Activated T-helper 1 cell treated with anti-CD3 and anti-CD28 coated beads, Interleukin-12 subunit alpha, Interleukin-12 subunit beta, Interleukin-2, Interleukin-4 antibody, amounts not matched to agents 30 ng/mL and 10 ng/mL and 1 ng/mL, durations not matched to agents 14 hours and 24 hours and 36 hours (primary cell): ENCODE measurements around the gene TOP2A. TPM values are rescaled to one million over a fixed set of nuclear protein-coding genes. Genes with fewer than 3 reads are reported as not detected.
A peak's percentile ranks its signal among the peaks of the same experiment; 100 is the strongest.
"Not testable (repeated sequence)": the region's sequence is repeated elsewhere in the genome, so short reads cannot be mapped to it uniquely, and the experiment has no call there.

ENCODE experiments used
- DNase-seq: peaks from one replicate; pipeline ENCODE4 v3.0.0; 2021; ENCODE audit warnings: low spot score
- H3K27ac Mint-ChIP-seq: one replicate; pipeline ENCODE4 v1.8.0; 2021; ENCODE audit warnings: mild to moderate bottlenecking, mixed read lengths
- H3K27me3 Mint-ChIP-seq: one replicate; pipeline ENCODE4 v1.8.0; 2022; ENCODE audit warnings: mild to moderate bottlenecking, moderate library complexity, mixed read lengths; ENCODE audit not compliant: insufficient read depth
- H3K36me3 Mint-ChIP-seq: one replicate; pipeline ENCODE4 v1.8.0; 2021; ENCODE audit warnings: low read depth, mixed read lengths
- H3K4me1 Mint-ChIP-seq: one replicate; pipeline ENCODE4 v1.8.0; 2021; ENCODE audit warnings: low read depth, mixed read lengths
- H3K4me3 Mint-ChIP-seq: one replicate; pipeline ENCODE4 v1.8.0; 2021; ENCODE audit warnings: mild to moderate bottlenecking, moderate library complexity, mixed read lengths
- H3K9me3 Mint-ChIP-seq: one replicate; pipeline ENCODE4 v1.8.0; 2021; ENCODE audit warnings: mixed read lengths
- intact Hi-C: fragments of 100-400 bp; cut with micrococcal nuclease; formaldehyde crosslinking; loops from one replicate; pipeline ENCODE4 v1.15.1; 2024
- total RNA-seq: library from RNA; stranded (reverse); gene quantifications from 2 replicates; pipeline ENCODE4 v1.2.3, GENCODE V29; 2022

TOP2A gene
- total RNA-seq, 1 donor from 2014 or later, result 161 TPM

DNA sequence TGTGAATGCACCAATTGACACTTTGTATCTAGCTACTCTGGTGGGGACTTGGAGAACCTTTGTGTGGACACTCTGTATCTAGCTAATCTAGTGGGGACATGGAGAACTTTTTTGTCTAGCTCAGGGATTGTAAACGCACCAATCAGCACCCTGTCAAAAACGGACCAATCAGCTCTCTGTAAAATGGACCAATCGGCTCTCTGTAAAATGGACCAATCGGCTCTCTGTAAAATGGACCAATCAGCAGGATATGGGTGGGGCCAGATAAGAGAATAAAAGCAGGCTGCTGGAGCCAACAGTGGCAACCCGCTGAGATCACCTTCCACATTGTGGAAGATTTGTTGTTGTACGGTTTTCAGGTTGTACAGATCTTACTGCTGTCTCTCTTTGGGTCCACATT lies 41.2 kb downstream of the TOP2A start:
- intact Hi-C loops, H3K36me3 Mint-ChIP-seq, DNase-seq, H3K4me3 Mint-ChIP-seq, H3K27me3 Mint-ChIP-seq, H3K9me3 Mint-ChIP-seq: not testable (repeated sequence)
- H3K27ac Mint-ChIP-seq, result peak overlapping the region; percentile 50
- peaks cover 27% of the 10 kb centered on the region for H3K4me1 Mint-ChIP-seq

DNA sequence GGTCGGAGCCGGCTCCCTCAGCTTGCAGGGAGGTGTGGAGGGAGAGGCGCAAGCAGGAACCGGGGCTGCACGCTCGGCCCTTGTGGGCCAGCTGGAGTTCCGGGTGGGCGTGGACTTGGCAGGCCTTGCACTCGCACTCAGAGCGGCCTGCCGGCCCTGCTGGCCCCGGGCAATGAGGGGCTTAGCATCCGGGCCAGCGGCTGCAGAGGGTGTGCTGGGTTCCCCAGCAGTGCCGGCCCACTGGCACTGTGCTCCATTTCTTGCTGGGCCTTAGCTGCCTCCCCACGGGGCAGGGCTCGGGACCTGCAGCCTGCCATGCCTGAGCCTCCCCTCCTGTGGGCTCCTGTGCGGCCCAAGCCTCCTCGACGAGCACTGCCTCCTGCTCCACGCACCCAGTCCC lies 41.9 kb downstream of the TOP2A start:
- H3K27me3 Mint-ChIP-seq, H3K36me3 Mint-ChIP-seq, intact Hi-C loops, H3K4me3 Mint-ChIP-seq, DNase-seq, H3K27ac Mint-ChIP-seq, H3K9me3 Mint-ChIP-seq: not testable (repeated sequence)
- peaks cover 33% of the 10 kb centered on the region for H3K4me1 Mint-ChIP-seq

DNA sequence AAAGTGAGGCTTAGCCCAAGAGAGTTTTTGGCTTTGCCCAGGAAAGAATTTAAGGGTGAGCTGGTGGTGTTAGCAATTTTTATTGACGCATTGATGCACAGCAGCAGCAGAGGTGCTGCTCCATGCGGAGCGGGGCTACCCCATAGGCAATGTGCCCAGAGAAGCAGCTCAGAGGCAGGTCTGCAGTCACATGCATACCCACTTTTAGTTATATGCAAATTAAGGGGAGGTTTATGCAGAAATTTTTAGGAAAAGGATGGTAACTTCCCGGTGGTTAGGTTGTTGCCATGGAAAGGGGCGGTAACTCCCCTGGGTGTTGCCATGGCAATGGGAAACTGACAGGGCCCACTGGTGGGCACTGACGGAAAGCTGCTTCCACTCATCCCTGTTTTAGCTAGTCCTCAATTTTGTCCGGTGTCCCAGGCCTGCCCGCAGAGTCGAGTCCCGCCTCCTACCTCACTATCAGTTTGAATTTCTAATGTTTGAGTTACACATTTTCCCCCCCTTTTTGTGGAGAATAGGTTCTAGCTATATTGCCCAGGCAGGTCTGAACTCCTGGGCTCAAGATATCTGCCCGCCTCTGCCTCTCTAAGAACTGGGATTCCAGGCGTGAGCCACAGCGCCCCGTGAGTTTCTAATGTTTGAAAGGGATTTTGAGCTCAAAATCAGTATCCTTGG lies 42.7 kb downstream of the TOP2A start:
- Mint-ChIP-seq H3K27ac (no peak overlapping the region), H3K9me3 (no peaks in the 10 kb centered on the region), H3K4me3 (no peak overlapping the region), H3K27me3 (no peaks in the 10 kb centered on the region), H3K36me3 (no peaks in the 10 kb centered on the region), H3K4me1 (peaks cover 33% of the 10 kb centered on the region)
- DNase-seq, result no peak
- intact Hi-C loops, result no loop called here

- Mint-ChIP-seq H3K4me1 (peaks cover 33% of the 10 kb centered on the region), H3K27me3 (no peaks in the 10 kb centered on the region), H3K4me3 (no peak overlapping the region), H3K36me3 (no peaks in the 10 kb centered on the region), H3K9me3 (no peaks in the 10 kb centered on the region), H3K27ac (no peak overlapping the region)
- intact Hi-C loops, result no loop called here
- no peak for DNase-seq
These were observed 43.7 kb downstream of the TOP2A start for GRCh38 chr17:40373999-40374398.

DNA sequence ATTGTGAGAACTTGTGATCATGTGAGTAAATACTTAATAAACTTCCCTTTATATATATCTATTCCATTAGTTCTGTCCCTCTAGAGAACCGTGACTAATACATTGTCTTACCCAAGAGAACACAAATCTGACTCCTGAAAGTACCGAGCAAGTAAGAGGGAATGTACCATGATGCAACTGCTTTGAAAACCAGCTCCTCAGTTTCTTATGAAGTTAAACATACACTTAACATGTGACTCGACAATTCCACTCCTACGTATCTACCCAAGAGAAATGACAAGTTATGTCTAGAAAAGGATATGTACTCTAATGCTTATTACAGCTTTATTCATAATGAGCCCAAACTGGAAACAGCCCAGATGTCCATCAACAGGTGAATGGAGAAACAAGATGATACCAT lies 44.4 kb downstream of the TOP2A start:
- H3K27ac Mint-ChIP-seq, result peak overlapping the region; percentile 6
- H3K4me1 Mint-ChIP-seq, result peaks cover 33% of the 10 kb centered on the region
- no peaks in the 10 kb centered on the region for H3K36me3 Mint-ChIP-seq
- no peak overlapping the region for H3K4me3 Mint-ChIP-seq
- intact Hi-C loops, result no loop called here
- no peaks in the 10 kb centered on the region for H3K9me3 Mint-ChIP-seq
- H3K27me3 Mint-ChIP-seq, result no peaks in the 10 kb centered on the region
- DNase-seq, result no peak

DNA sequence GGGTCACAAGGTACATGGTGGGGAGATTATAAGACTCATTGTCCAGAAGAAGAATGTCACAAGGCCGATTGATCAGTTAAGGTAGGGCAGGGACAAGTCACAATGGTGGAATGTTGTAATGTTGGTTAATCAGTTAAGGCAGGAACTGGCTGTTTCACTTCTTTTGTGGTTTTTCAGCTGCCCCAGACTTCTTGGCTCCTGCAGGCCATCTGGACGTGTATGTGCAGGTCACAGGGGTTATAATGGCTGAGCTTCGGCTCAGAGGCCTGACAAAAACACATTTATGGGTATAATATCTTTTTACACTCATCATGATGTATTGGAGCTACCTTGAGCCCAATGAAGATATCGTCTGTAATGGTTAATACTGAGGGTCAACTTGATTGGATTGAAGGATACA lies 45.1 kb downstream of the TOP2A start:
- intact Hi-C loops, H3K9me3 Mint-ChIP-seq, H3K4me3 Mint-ChIP-seq, H3K27me3 Mint-ChIP-seq, H3K27ac Mint-ChIP-seq, H3K36me3 Mint-ChIP-seq, DNase-seq: not testable (repeated sequence)
- peaks cover 33% of the 10 kb centered on the region for H3K4me1 Mint-ChIP-seq

GRCh38 chr17:40372031-40372430 lies 45.7 kb downstream of the TOP2A start:
- H3K36me3 Mint-ChIP-seq, result no peaks in the 10 kb centered on the region
- intact Hi-C loops, result no loop called here
- no peak for DNase-seq

DNA sequence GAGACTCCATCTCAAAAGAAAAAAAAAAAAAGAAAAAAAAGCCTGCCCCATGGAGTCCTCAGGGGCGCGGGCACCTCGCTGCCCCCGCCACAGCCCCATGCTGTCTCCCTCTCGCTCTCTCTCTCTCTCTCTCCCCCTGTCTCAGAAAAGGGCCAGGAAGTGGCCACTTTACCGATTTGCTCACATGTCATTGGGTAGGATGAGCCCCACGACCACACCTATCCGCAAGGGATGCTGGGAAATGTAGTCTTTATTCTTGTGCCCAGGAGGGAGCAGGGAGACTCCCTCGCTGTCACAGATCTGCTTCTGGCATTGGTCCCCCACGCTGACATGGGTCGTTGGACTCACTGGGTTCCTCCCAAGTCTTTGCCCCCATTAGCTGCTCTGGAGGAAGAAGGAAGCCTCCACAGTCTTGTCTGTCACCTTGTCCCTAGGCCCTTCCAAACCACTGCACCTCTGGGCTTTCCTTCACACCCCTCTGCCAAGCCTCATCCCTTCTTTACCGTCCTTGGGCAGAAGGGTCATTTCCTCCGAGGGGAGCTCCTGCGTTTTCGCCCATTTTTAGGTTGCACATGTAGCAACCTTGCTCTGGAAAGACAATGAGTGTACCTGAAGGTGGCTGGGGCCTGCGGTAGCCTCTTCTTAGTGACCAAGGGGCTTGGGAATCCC lies 46.3 kb downstream of the TOP2A start:
- Mint-ChIP-seq H3K4me1 (peaks cover 27% of the 10 kb centered on the region), H3K27me3 (no peaks in the 10 kb centered on the region), H3K36me3 (no peaks in the 10 kb centered on the region), H3K4me3 (no peak overlapping the region), H3K27ac (peak overlapping the region; percentile 58), H3K9me3 (no peaks in the 10 kb centered on the region)
- no peak for DNase-seq
- intact Hi-C loops, result no loop called here

More at GRCh38 chr17:40372031-40372430, 45.7 kb downstream of the TOP2A start:
- Mint-ChIP-seq H3K4me1 (peaks cover 32% of the 10 kb centered on the region), H3K9me3 (no peaks in the 10 kb centered on the region), H3K4me3 (no peak overlapping the region), H3K27ac (no peak overlapping the region), H3K27me3 (no peaks in the 10 kb centered on the region)

- H3K27me3 Mint-ChIP-seq, result no peaks in the 10 kb centered on the region
- H3K36me3 Mint-ChIP-seq, result no peaks in the 10 kb centered on the region
- intact Hi-C loops, result no loop called here
- no peak overlapping the region for H3K4me3 Mint-ChIP-seq
- H3K9me3 Mint-ChIP-seq, result no peaks in the 10 kb centered on the region
- peaks cover 27% of the 10 kb centered on the region for H3K4me1 Mint-ChIP-seq
- H3K27ac Mint-ChIP-seq, result no peak overlapping the region
- no peak for DNase-seq
These were observed 47.8 kb downstream of the TOP2A start for GRCh38 chr17:40369923-40370322.

DNA sequence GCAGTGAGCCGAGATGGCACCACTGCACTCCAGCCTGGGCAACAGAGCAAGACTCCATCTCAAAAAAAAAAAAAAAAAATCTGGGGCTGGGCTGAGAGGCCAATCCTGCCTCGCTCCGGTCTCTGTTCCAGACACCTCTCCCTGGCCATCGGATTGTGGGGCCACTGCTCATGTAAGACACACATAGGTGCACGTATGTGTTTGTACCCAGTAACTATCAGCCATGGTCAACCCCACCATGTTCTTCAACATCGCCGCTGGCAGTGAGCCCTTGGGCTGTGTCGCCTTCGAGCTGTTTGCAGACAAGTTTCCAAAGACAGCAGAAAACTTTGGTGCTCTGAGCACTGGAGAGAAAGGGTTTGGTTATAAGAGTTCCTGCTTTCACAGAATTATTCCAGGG lies 50.0 kb downstream of the TOP2A start:
- H3K4me1 Mint-ChIP-seq, result peaks cover 14% of the 10 kb centered on the region
- H3K36me3 Mint-ChIP-seq, intact Hi-C loops, H3K4me3 Mint-ChIP-seq, H3K27ac Mint-ChIP-seq, DNase-seq, H3K9me3 Mint-ChIP-seq, H3K27me3 Mint-ChIP-seq: not testable (repeated sequence)

DNA sequence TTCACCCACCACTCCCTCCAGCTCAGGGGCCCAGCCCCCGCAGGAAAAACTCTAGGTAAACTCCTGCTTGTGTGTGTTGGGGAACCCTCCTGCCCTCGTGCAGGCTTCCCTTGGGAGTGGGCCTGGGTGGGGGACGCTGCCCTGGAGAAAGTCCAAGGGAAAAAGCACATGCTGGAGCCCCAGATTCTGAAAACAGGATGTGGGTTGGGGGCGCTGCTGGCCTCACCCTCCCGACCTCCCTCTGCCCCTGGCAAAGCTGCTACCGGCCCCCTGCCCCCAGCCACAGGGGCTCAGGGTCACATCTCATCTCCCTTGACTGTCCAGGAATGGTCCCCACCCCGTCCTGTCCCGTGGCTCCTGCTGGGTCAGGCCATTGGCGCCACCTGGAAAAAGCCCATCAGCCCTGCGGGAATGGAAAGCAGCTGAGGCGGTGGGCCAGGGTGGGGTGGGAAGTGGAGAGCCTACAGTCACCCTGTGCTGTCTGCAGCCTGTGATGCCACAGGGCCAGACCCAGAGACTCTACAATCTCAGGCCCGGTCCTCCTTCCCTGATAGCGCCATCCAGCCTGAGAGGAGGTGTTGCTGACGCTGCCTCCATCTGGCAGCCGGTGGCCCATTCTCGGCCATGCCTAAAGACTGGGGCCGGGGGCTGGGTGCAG lies 50.7 kb downstream of the TOP2A start:
- no peaks in the 10 kb centered on the region for H3K36me3 Mint-ChIP-seq
- DNase-seq, result no peak
- peaks cover 1% of the 10 kb centered on the region for H3K27me3 Mint-ChIP-seq
- H3K9me3 Mint-ChIP-seq, result no peaks in the 10 kb centered on the region
- peaks cover 12% of the 10 kb centered on the region for H3K4me1 Mint-ChIP-seq
- no peak overlapping the region for H3K27ac Mint-ChIP-seq
- no peak overlapping the region for H3K4me3 Mint-ChIP-seq
- intact Hi-C loops, result no loop called here

DNA sequence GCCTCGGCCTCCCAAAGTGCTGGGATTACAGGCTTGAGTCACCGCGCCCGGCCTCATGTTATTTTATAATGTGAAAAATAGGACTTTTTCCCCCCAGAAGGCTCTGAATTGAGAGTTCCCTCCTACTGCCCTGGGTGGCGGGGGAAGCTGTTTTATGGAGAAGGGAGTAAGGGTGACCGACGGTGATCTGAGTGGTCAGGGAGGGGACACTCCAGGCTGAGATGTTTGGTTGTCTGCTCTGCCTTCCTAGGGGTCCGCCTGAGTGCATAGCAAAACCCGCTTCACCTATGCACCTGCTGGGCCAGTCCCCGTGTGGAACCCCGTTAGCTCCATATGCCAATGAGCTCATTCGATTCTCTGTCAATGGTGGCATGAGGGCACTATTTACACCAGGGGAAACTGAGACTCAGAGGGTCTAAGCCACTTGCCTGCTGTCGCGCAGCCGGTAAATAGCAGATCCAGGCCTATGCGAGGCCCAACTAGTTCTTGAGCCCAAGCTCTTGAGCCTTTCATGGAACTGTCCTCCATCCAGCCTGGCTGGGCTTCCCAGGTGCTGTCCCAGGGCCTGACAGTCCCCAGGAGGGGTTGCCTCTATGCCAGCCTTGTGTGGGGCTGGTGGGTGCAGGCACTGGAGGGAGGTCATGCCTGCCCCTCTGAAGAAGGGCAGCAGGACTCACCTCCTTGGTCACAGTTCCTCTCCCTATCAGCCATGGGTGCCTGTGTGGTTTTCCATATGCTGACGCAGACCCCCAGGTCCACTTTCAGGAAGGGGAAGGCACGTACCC lies 51.4 kb downstream of the TOP2A start:
- intact Hi-C loops, result no loop called here
- peaks cover 1% of the 10 kb centered on the region for H3K27me3 Mint-ChIP-seq
- H3K4me3 Mint-ChIP-seq, result no peak overlapping the region
- H3K9me3 Mint-ChIP-seq, result no peaks in the 10 kb centered on the region
- H3K27ac Mint-ChIP-seq, result no peak overlapping the region
- peaks cover 8% of the 10 kb centered on the region for H3K4me1 Mint-ChIP-seq
- no peaks in the 10 kb centered on the region for H3K36me3 Mint-ChIP-seq
- DNase-seq, result no peak

- H3K27me3 Mint-ChIP-seq, result peaks cover 1% of the 10 kb centered on the region
- peak overlapping the region; percentile 78 for H3K4me3 Mint-ChIP-seq
- intact Hi-C loops, result no loop called here
- DNase-seq, result no peak
- H3K36me3 Mint-ChIP-seq, result no peaks in the 10 kb centered on the region
- peaks cover 5% of the 10 kb centered on the region for H3K4me1 Mint-ChIP-seq
- H3K27ac Mint-ChIP-seq, result no peak overlapping the region
- H3K9me3 Mint-ChIP-seq, result no peaks in the 10 kb centered on the region
These were observed 52.8 kb downstream of the TOP2A start for GRCh38 chr17:40364906-40365305.
